ENCODE measurements around the gene TLR1.
A peak's percentile ranks its signal among the peaks of the same experiment; 100 is the strongest.

TLR1 gene

GRCh38 chr4:38834570-38834969 lies 30.0 kb upstream of the TLR1 start:
- TF ChIP-seq ZNF8 (CRISPR knock-in tag; IDR thresholded peaks at IDR 0.05) = no peak
- no peak for TF ChIP-seq ZC3H10 (CRISPR knock-in tag; IDR thresholded peaks at IDR 0.05)
- TF ChIP-seq TCF4 (CRISPR knock-in tag; IDR thresholded peaks at IDR 0.05; ENCODE audit: borderline replicate concordance) = no peak
- no peak for TF ChIP-seq TOX (CRISPR knock-in tag; IDR thresholded peaks at IDR 0.05; ENCODE audit: borderline replicate concordance)
- no peak for TF ChIP-seq ESRRG (CRISPR knock-in tag; IDR thresholded peaks at IDR 0.05)
- TF ChIP-seq CSDC2 (CRISPR knock-in tag; IDR thresholded peaks at IDR 0.05) = no peak
- no peak for TF ChIP-seq ZFP3 (CRISPR knock-in tag; IDR thresholded peaks at IDR 0.05)
- no peak for ATAC-seq

GRCh38 chr4:38832624-38833528 lies 28.3 kb upstream of the TLR1 start:
- peak; percentile 42; the same call in 1 of the 3 replicates for ATAC-seq
- no peak for TF ChIP-seq SNAI2 (CRISPR knock-in tag; IDR thresholded peaks at IDR 0.05)
- no peak for TF ChIP-seq ZFP3 (CRISPR knock-in tag; IDR thresholded peaks at IDR 0.05)
- TF ChIP-seq OSR1 (CRISPR knock-in tag; IDR thresholded peaks at IDR 0.05) = no peak
- no peak for TF ChIP-seq ISL1 (CRISPR knock-in tag; IDR thresholded peaks at IDR 0.05)
- no peak for TF ChIP-seq ESRRG (CRISPR knock-in tag; IDR thresholded peaks at IDR 0.05)
- no peak for TF ChIP-seq ARNTL (CRISPR knock-in tag; IDR thresholded peaks at IDR 0.05; ENCODE audit: borderline replicate concordance, low read depth)
- no peak for TF ChIP-seq ZNF70 (CRISPR knock-in tag; IDR thresholded peaks at IDR 0.05)
- TF ChIP-seq POU6F1 (CRISPR knock-in tag; IDR thresholded peaks at IDR 0.05; ENCODE audit: borderline replicate concordance, low read depth) = no peak
- TF ChIP-seq ZC3H10 (CRISPR knock-in tag; IDR thresholded peaks at IDR 0.05) = no peak
- TF ChIP-seq, protein P1, sequence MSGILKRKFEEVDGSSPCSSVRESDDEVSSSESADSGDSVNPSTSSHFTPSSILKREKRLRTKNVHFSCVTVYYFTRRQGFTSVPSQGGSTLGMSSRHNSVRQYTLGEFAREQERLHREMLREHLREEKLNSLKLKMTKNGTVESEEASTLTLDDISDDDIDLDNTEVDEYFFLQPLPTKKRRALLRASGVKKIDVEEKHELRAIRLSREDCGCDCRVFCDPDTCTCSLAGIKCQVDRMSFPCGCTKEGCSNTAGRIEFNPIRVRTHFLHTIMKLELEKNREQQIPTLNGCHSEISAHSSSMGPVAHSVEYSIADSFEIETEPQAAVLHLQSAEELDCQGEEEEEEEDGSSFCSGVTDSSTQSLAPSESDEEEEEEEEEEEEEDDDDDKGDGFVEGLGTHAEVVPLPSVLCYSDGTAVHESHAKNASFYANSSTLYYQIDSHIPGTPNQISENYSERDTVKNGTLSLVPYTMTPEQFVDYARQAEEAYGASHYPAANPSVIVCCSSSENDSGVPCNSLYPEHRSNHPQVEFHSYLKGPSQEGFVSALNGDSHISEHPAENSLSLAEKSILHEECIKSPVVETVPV (CRISPR knock-in tag; IDR thresholded peaks at IDR 0.05) = no peak
- no peak for TF ChIP-seq ZNF8 (CRISPR knock-in tag; IDR thresholded peaks at IDR 0.05)
- TF ChIP-seq, protein P2, sequence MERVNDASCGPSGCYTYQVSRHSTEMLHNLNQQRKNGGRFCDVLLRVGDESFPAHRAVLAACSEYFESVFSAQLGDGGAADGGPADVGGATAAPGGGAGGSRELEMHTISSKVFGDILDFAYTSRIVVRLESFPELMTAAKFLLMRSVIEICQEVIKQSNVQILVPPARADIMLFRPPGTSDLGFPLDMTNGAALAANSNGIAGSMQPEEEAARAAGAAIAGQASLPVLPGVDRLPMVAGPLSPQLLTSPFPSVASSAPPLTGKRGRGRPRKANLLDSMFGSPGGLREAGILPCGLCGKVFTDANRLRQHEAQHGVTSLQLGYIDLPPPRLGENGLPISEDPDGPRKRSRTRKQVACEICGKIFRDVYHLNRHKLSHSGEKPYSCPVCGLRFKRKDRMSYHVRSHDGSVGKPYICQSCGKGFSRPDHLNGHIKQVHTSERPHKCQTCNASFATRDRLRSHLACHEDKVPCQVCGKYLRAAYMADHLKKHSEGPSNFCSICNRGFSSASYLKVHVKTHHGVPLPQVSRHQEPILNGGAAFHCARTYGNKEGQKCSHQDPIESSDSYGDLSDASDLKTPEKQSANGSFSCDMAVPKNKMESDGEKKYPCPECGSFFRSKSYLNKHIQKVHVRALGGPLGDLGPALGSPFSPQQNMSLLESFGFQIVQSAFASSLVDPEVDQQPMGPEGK (CRISPR knock-in tag; IDR thresholded peaks at IDR 0.05; ENCODE audit: borderline replicate concordance) = no peak
- TF ChIP-seq RARB (CRISPR knock-in tag; IDR thresholded peaks at IDR 0.05) = no peak
- no peak for TF ChIP-seq CSDC2 (CRISPR knock-in tag; IDR thresholded peaks at IDR 0.05)

GRCh38 chr4:38832206-38832605 lies 27.6 kb upstream of the TLR1 start:
- TF ChIP-seq RARB (CRISPR knock-in tag; IDR thresholded peaks at IDR 0.05) = no peak
- no peak for ATAC-seq

GRCh38 chr4:38831653-38832052 lies 27.1 kb upstream of the TLR1 start:
- ATAC-seq = no peak
- TF ChIP-seq CREB5 (CRISPR knock-in tag; IDR thresholded peaks at IDR 0.05; ENCODE audit: low read depth) (no peak), ZNF8 (CRISPR knock-in tag; IDR thresholded peaks at IDR 0.05) (no peak), TOX (CRISPR knock-in tag; IDR thresholded peaks at IDR 0.05; ENCODE audit: borderline replicate concordance) (no peak), SNAI2 (CRISPR knock-in tag; IDR thresholded peaks at IDR 0.05) (no peak), CSDC2 (CRISPR knock-in tag; IDR thresholded peaks at IDR 0.05) (no peak), ZC3H10 (CRISPR knock-in tag; IDR thresholded peaks at IDR 0.05) (no peak), ZFP3 (CRISPR knock-in tag; IDR thresholded peaks at IDR 0.05) (no peak), ARNTL (CRISPR knock-in tag; IDR thresholded peaks at IDR 0.05; ENCODE audit: borderline replicate concordance, low read depth) (no peak), POU6F1 (CRISPR knock-in tag; IDR thresholded peaks at IDR 0.05; ENCODE audit: borderline replicate concordance, low read depth) (no peak), ZNF70 (CRISPR knock-in tag; IDR thresholded peaks at IDR 0.05) (no peak)
- TF ChIP-seq, protein P1 (CRISPR knock-in tag; IDR thresholded peaks at IDR 0.05) = no peak
- TF ChIP-seq, protein P3, sequence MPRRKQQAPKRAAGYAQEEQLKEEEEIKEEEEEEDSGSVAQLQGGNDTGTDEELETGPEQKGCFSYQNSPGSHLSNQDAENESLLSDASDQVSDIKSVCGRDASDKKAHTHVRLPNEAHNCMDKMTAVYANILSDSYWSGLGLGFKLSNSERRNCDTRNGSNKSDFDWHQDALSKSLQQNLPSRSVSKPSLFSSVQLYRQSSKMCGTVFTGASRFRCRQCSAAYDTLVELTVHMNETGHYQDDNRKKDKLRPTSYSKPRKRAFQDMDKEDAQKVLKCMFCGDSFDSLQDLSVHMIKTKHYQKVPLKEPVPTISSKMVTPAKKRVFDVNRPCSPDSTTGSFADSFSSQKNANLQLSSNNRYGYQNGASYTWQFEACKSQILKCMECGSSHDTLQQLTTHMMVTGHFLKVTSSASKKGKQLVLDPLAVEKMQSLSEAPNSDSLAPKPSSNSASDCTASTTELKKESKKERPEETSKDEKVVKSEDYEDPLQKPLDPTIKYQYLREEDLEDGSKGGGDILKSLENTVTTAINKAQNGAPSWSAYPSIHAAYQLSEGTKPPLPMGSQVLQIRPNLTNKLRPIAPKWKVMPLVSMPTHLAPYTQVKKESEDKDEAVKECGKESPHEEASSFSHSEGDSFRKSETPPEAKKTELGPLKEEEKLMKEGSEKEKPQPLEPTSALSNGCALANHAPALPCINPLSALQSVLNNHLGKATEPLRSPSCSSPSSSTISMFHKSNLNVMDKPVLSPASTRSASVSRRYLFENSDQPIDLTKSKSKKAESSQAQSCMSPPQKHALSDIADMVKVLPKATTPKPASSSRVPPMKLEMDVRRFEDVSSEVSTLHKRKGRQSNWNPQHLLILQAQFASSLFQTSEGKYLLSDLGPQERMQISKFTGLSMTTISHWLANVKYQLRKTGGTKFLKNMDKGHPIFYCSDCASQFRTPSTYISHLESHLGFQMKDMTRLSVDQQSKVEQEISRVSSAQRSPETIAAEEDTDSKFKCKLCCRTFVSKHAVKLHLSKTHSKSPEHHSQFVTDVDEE (CRISPR knock-in tag; IDR thresholded peaks at IDR 0.05) = no peak
- TF ChIP-seq, protein P2 (CRISPR knock-in tag; IDR thresholded peaks at IDR 0.05; ENCODE audit: borderline replicate concordance) = no peak

Data from SK-N-SH treated with all-trans-retinoic acid at 6 μM for 48 hours (cell line).